Neutrophil (primary cell): ENCODE data around the gene TFEB.
A peak's percentile ranks its signal among the peaks of the same experiment; 100 is the strongest.

Experiments
- H3K27ac ChIP-seq: fragments of 200-600 bp; sonication (generic); 2 replicates; pipeline ENCODE4 v1.5.1; 2016; ENCODE audit warnings: mild to moderate bottlenecking, moderate library complexity
- H3K27me3 ChIP-seq: fragments of 200-600 bp; sonication (generic); 2 replicates; pipeline ENCODE4 v1.6.0; 2016; ENCODE audit warnings: mild to moderate bottlenecking
- H3K36me3 ChIP-seq: fragments of 200-600 bp; sonication (generic); 2 replicates; pipeline ENCODE4 v1.5.1; 2017
- H3K4me1 ChIP-seq, 2 experiments: fragments of 200-600 bp in 1 of 2; sonication (generic) in 1 of 2; 1 replicate in 1 of 2; 2 replicates in 1 of 2; pipeline versions ENCODE4 v1.5.1 to v1.6.1; 2013 to 2016; ENCODE audit warnings: low read depth in 1 of 2, low read length in 1 of 2, mild to moderate bottlenecking in 1 of 2, moderate library complexity in 1 of 2; ENCODE audit not compliant: control insufficient read depth in 1 of 2, insufficient read depth in 1 of 2
- H3K4me3 ChIP-seq, 2 experiments: fragments of 200-600 bp in 1 of 2; sonication (generic) in 1 of 2; 1 replicate in 1 of 2; 2 replicates in 1 of 2; pipeline ENCODE4 v1.5.1; 2013 to 2016; ENCODE audit warnings: low read depth in 1 of 2, low read length in 1 of 2, mild to moderate bottlenecking in 1 of 2, moderate library complexity in 1 of 2
- H3K9me3 ChIP-seq: fragments of 200-600 bp; sonication (generic); 2 replicates; pipeline ENCODE4 v1.5.1; 2016
- CTCF ChIP-seq: fragments of 200-600 bp; sonication (generic); IDR thresholded peaks from 2 replicates; pipeline ENCODE4 v1.5.1; 2016; ENCODE audit warnings: antibody characterized with exemption

TFEB gene

GRCh38 chr6:41724586-41725501, 10.6 kb downstream of the TFEB start:
- Histone ChIP-seq H3K27ac (peak overlapping the region; percentile 99), H3K36me3 (peaks cover 6% of the 10 kb centered on the region), H3K4me1 (peaks cover 92 to 93% of the 10 kb centered on the region in 2 experiments)

GRCh38 chr6:41724228-41724580, 11.2 kb downstream of the TFEB start:
- H3K4me3 ChIP-seq = peak overlapping the region; percentile 67 to 77
- H3K27me3 ChIP-seq = no peaks in the 10 kb centered on the region
- peak overlapping the region; percentile 99 for H3K27ac ChIP-seq
- peaks cover 8% of the 10 kb centered on the region for H3K36me3 ChIP-seq
- H3K4me1 ChIP-seq = peaks cover 91 to 99% of the 10 kb centered on the region in 2 experiments
- no peaks in the 10 kb centered on the region for H3K9me3 ChIP-seq
- no peak for TF ChIP-seq CTCF

More at GRCh38 chr6:41724586-41725501, 10.6 kb downstream of the TFEB start:
- TF ChIP-seq CTCF = no peak
- Histone ChIP-seq H3K9me3 (no peaks in the 10 kb centered on the region), H3K27me3 (no peaks in the 10 kb centered on the region), H3K4me3 (peak overlapping the region; percentile 67 to 77)

- Histone ChIP-seq H3K4me1 (peaks cover 86 to 94% of the 10 kb centered on the region in 2 experiments), H3K4me3 (peak overlapping the region; percentile 67 to 77), H3K9me3 (no peaks in the 10 kb centered on the region)
Observed at GRCh38 chr6:41723530-41724227, 11.7 kb downstream of the TFEB start.

GRCh38 chr6:41722969-41723529, 12.4 kb downstream of the TFEB start:
- peaks cover 80 to 90% of the 10 kb centered on the region in 2 experiments for H3K4me1 ChIP-seq
- peak overlapping the region; percentile 99 for H3K27ac ChIP-seq
- H3K4me3 ChIP-seq = peak overlapping the region; percentile 67 to 77

More at GRCh38 chr6:41723530-41724227, 11.7 kb downstream of the TFEB start:
- peaks cover 13% of the 10 kb centered on the region for H3K36me3 ChIP-seq
- peak; percentile 76 for TF ChIP-seq CTCF
- peak overlapping the region; percentile 99 for H3K27ac ChIP-seq
- H3K27me3 ChIP-seq = no peaks in the 10 kb centered on the region

More at GRCh38 chr6:41722969-41723529, 12.4 kb downstream of the TFEB start:
- no peaks in the 10 kb centered on the region for H3K27me3 ChIP-seq
- H3K36me3 ChIP-seq = peaks cover 8% of the 10 kb centered on the region
- H3K9me3 ChIP-seq = no peaks in the 10 kb centered on the region
- TF ChIP-seq CTCF = no peak
